Mammary epithelial cell (primary cell): ENCODE measurements around the gene ORMDL2.

Experiments
- CTCF ChIP-seq, 2 donors: IDR thresholded peaks in 1 of 2; conservative IDR thresholded peaks in 1 of 2; 2 replicates each; pipeline ENCODE4 v1.5.1; 2011 to 2012; ENCODE audit warnings: inconsistent platforms in 2 of 2, low read length in 2 of 2, mild to moderate bottlenecking in 2 of 2, control low read depth in 1 of 2, low read depth in 1 of 2; ENCODE audit not compliant: insufficient read depth in 1 of 2; ENCODE audit errors: extremely low read depth in 1 of 2
- EZH2 ChIP-seq: IDR thresholded peaks from 2 replicates; pipeline ENCODE4 v1.6.1; 2012; ENCODE audit warnings: low read length, inconsistent platforms, borderline replicate concordance

GRCh38 chr12:55838361-55838760, 20.5 kb downstream of the ORMDL2 start:
- TF ChIP-seq CTCF (conservative IDR thresholded peaks at IDR 0.05 in 1 of 2, IDR thresholded peaks at IDR 0.05 in 1 of 2; ENCODE audit: extremely low read depth in 1 of 2, insufficient read depth in 1 of 2, low read depth in 1 of 2, low read length in 2 of 2) (no peak), EZH2 (no peak)
